ENCODE measurements around the gene ADGRL3.

Gene ADGRL3

DNA sequence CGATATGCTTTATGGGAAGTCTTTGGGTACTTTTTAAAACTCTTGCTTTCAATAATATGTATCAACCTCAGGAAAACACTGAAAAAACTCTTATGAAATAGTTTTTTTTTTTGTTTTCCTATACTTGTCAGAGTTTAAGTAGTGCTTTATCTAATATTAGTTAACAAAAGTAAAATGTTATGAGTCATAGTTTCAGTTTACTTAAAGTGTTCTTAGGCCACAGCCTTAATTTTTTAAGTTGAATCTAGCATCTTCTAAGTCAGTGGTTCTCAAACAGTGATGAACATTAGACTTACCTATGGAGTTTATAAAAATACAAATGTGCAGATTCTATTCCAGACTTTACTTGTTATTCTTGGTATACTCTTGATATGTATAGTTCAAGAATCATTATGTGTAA is 26.3 kb upstream of the ADGRL3 start:
- Histone ChIP-seq H4K12ac (ENCODE audit: low read depth, low read length) (no peak overlapping the region), H3K4me1 (ENCODE audit: control insufficient read depth in 1 of 2, insufficient read depth in 2 of 2, low read length in 2 of 2) (no peaks in the 10 kb centered on the region), H2BK120ac (ENCODE audit: insufficient read depth, low read length, poor library complexity) (no peak overlapping the region), H3K14ac (ENCODE audit: low read length) (no peak overlapping the region), H3K4ac (ENCODE audit: low read depth, low read length) (no peak overlapping the region), H4K91ac (ENCODE audit: low read depth, low read length) (no peak overlapping the region), H3K18ac (ENCODE audit: low read length) (no peak overlapping the region), H3K23ac (ENCODE audit: low read length) (no peak overlapping the region), H3K27ac (ENCODE audit: low read depth, low read length) (no peak overlapping the region), H3K79me1 (ENCODE audit: low read length) (no peaks in the 10 kb centered on the region), H3K36me3 (ENCODE audit: control insufficient read depth in 1 of 2, insufficient read depth in 2 of 2, low read length in 2 of 2) (no peaks in the 10 kb centered on the region), H2AK5ac (ENCODE audit: low read length) (no peak overlapping the region), H3K9me3 (ENCODE audit: insufficient read depth, low read depth, low read length) (no peaks in the 10 kb centered on the region), H3K4me3 (ENCODE audit: low read depth, low read length) (no peak overlapping the region), H3K4me2 (ENCODE audit: low read length) (no peak overlapping the region), H3K79me2 (ENCODE audit: control insufficient read depth, insufficient read depth, low read length, poor library complexity) (no peaks in the 10 kb centered on the region), H2BK5ac (ENCODE audit: low read depth, low read length, poor library complexity) (no peak overlapping the region), H2BK12ac (ENCODE audit: low read length) (no peak overlapping the region), H3K9ac (ENCODE audit: low read length) (no peak overlapping the region), H2AFZ (ENCODE audit: insufficient read depth, low read length, poor library complexity) (no peak overlapping the region), H3K27me3 (ENCODE audit: insufficient read depth, low read length) (no peaks in the 10 kb centered on the region), H4K8ac (ENCODE audit: low read depth, low read length) (no peak overlapping the region)
- WGBS (ENCODE audit: extremely low coverage, insufficient coverage, insufficient read length) = no CpG with 5 or more reads among the region's 1 CpG
- peak in 1 of 2 donors; percentile 4 for DNase-seq

DNA sequence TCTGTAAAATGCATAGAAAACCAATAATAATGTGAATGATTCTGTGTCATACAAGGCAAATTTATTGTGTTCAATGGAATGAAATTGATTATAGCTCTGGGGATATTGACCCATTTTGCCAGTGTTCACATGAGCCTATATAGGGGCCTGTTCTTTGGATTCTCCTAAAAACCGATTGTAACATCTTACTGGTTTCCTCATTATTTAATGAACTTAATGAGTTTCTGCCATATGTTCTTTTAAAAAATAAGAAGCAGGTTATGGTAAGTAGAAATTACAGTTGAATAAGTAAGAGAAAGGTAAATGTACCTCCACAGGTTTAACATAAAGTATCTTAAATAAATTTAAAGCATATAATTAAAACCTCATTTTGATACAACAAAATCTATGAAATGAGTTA is 24.6 kb upstream of the ADGRL3 start:
- no peaks in the 10 kb centered on the region for H3K79me2 ChIP-seq (ENCODE audit: control insufficient read depth, insufficient read depth, low read length, poor library complexity)
- H3K18ac ChIP-seq (ENCODE audit: low read length) = no peak overlapping the region
- H4K8ac ChIP-seq (ENCODE audit: low read depth, low read length) = no peak overlapping the region
- H3K23ac ChIP-seq (ENCODE audit: low read length) = no peak overlapping the region
- no peak overlapping the region for H2BK12ac ChIP-seq (ENCODE audit: low read length)
- H3K9me3 ChIP-seq (ENCODE audit: insufficient read depth, low read depth, low read length) = no peaks in the 10 kb centered on the region
- H3K4me3 ChIP-seq (ENCODE audit: low read depth, low read length) = no peak overlapping the region
- H2AK5ac ChIP-seq (ENCODE audit: low read length) = no peak overlapping the region
- H3K79me1 ChIP-seq (ENCODE audit: low read length) = no peaks in the 10 kb centered on the region
- H3K9ac ChIP-seq (ENCODE audit: low read length) = no peak overlapping the region
- H3K27me3 ChIP-seq (ENCODE audit: insufficient read depth, low read length) = no peaks in the 10 kb centered on the region
- H3K4ac ChIP-seq (ENCODE audit: low read depth, low read length) = no peak overlapping the region
- no peak overlapping the region for H2BK5ac ChIP-seq (ENCODE audit: low read depth, low read length, poor library complexity)
- H4K12ac ChIP-seq (ENCODE audit: low read depth, low read length) = no peak overlapping the region
- no peak for DNase-seq
- no peak overlapping the region for H3K14ac ChIP-seq (ENCODE audit: low read length)
- H3K4me2 ChIP-seq (ENCODE audit: low read length) = no peak overlapping the region
- no peak overlapping the region for H2AFZ ChIP-seq (ENCODE audit: insufficient read depth, low read length, poor library complexity)
- H3K27ac ChIP-seq (ENCODE audit: low read depth, low read length) = no peak overlapping the region
- no peaks in the 10 kb centered on the region for H3K36me3 ChIP-seq (ENCODE audit: control insufficient read depth in 1 of 2, insufficient read depth in 2 of 2, low read length in 2 of 2)
- no peak overlapping the region for H2BK120ac ChIP-seq (ENCODE audit: insufficient read depth, low read length, poor library complexity)
- H4K91ac ChIP-seq (ENCODE audit: low read depth, low read length) = no peak overlapping the region
- H3K4me1 ChIP-seq (ENCODE audit: control insufficient read depth in 1 of 2, insufficient read depth in 2 of 2, low read length in 2 of 2) = no peaks in the 10 kb centered on the region
- WGBS (ENCODE audit: extremely low coverage, insufficient coverage, insufficient read length) = no CpG with 5 or more reads among the region's 1 CpG

DNA sequence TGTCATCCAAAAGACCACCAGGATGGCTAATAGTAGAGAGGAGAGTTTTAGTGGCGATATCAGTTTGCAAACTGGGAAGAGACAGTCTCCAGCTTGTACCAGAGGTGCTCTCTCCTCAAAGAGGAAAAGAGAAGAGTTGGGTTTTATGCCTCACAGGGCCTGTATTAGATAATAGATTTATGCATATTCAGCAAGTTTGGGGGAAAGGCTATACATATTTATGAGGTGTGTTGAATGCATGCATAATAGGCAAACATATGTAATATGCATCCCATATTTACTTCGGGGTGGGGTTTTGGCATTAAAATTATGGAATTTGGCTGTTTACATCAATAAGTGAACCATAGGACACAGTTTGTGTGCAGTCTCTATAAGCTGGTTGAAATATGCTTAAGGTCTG is 22.8 kb upstream of the ADGRL3 start:
- Histone ChIP-seq H4K12ac (ENCODE audit: low read depth, low read length) (no peak overlapping the region), H3K36me3 (ENCODE audit: control insufficient read depth in 1 of 2, insufficient read depth in 2 of 2, low read length in 2 of 2) (no peaks in the 10 kb centered on the region), H3K9me3 (ENCODE audit: insufficient read depth, low read depth, low read length) (no peaks in the 10 kb centered on the region), H3K79me2 (ENCODE audit: control insufficient read depth, insufficient read depth, low read length, poor library complexity) (no peaks in the 10 kb centered on the region), H3K9ac (ENCODE audit: low read length) (no peak overlapping the region), H3K23ac (ENCODE audit: low read length) (no peak overlapping the region), H3K79me1 (ENCODE audit: low read length) (no peaks in the 10 kb centered on the region), H3K27me3 (ENCODE audit: insufficient read depth, low read length) (no peaks in the 10 kb centered on the region), H3K4ac (ENCODE audit: low read depth, low read length) (no peak overlapping the region), H2AFZ (ENCODE audit: insufficient read depth, low read length, poor library complexity) (no peak overlapping the region), H3K4me1 (ENCODE audit: control insufficient read depth in 1 of 2, insufficient read depth in 2 of 2, low read length in 2 of 2) (no peaks in the 10 kb centered on the region), H2AK5ac (ENCODE audit: low read length) (no peak overlapping the region), H2BK120ac (ENCODE audit: insufficient read depth, low read length, poor library complexity) (no peak overlapping the region), H3K4me2 (ENCODE audit: low read length) (no peak overlapping the region), H4K91ac (ENCODE audit: low read depth, low read length) (no peak overlapping the region), H2BK5ac (ENCODE audit: low read depth, low read length, poor library complexity) (no peak overlapping the region), H4K8ac (ENCODE audit: low read depth, low read length) (no peak overlapping the region), H3K18ac (ENCODE audit: low read length) (no peak overlapping the region), H3K4me3 (ENCODE audit: low read depth, low read length) (no peak overlapping the region), H3K27ac (ENCODE audit: low read depth, low read length) (no peak overlapping the region), H2BK12ac (ENCODE audit: low read length) (no peak overlapping the region), H3K14ac (ENCODE audit: low read length) (no peak overlapping the region)
- WGBS (ENCODE audit: extremely low coverage, insufficient coverage, insufficient read length) = no CpG with 5 or more reads among the region's 2 CpGs
- DNase-seq = no peak

DNA sequence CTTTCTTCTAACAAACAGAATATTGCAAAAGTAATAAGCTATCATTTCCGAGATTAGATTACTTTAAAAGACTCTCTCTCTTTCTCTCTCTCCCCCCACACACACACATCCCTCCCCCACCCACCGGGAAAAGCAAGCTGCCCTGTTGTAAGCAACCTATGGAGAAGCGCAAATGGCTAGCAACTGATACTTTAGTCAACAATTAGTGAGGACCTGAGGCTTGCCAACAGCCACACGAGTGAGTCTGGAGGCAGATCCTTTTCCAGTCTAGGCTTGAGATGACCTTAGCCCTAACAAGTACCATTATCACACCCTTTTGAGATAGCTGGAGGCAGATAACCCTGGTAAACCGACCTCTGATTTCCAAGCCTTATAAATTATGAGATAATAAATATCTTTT is 19.7 kb upstream of the ADGRL3 start:
- WGBS (ENCODE audit: extremely low coverage, insufficient coverage, insufficient read length) = no CpG with 5 or more reads among the region's 5 CpGs
- Histone ChIP-seq H3K4me3 (ENCODE audit: low read depth, low read length) (no peak overlapping the region), H3K18ac (ENCODE audit: low read length) (no peak overlapping the region), H2BK5ac (ENCODE audit: low read depth, low read length, poor library complexity) (no peak overlapping the region), H3K27me3 (ENCODE audit: insufficient read depth, low read length) (no peaks in the 10 kb centered on the region), H3K9me3 (ENCODE audit: insufficient read depth, low read depth, low read length) (no peaks in the 10 kb centered on the region), H2AK5ac (ENCODE audit: low read length) (no peak overlapping the region), H2BK12ac (ENCODE audit: low read length) (no peak overlapping the region), H4K91ac (ENCODE audit: low read depth, low read length) (no peak overlapping the region), H4K8ac (ENCODE audit: low read depth, low read length) (no peak overlapping the region), H2BK120ac (ENCODE audit: insufficient read depth, low read length, poor library complexity) (no peak overlapping the region), H3K4me2 (ENCODE audit: low read length) (no peak overlapping the region), H3K9ac (ENCODE audit: low read length) (no peak overlapping the region), H3K4me1 (ENCODE audit: control insufficient read depth in 1 of 2, insufficient read depth in 2 of 2, low read length in 2 of 2) (no peaks in the 10 kb centered on the region), H2AFZ (ENCODE audit: insufficient read depth, low read length, poor library complexity) (no peak overlapping the region), H3K27ac (ENCODE audit: low read depth, low read length) (no peak overlapping the region), H4K12ac (ENCODE audit: low read depth, low read length) (no peak overlapping the region), H3K4ac (ENCODE audit: low read depth, low read length) (no peak overlapping the region), H3K14ac (ENCODE audit: low read length) (no peak overlapping the region), H3K36me3 (ENCODE audit: control insufficient read depth in 1 of 2, insufficient read depth in 2 of 2, low read length in 2 of 2) (no peaks in the 10 kb centered on the region), H3K79me1 (ENCODE audit: low read length) (no peaks in the 10 kb centered on the region), H3K23ac (ENCODE audit: low read length) (no peak overlapping the region), H3K79me2 (ENCODE audit: control insufficient read depth, insufficient read depth, low read length, poor library complexity) (no peaks in the 10 kb centered on the region)
- DNase-seq = no peak

Measured in trophoblast cell (in vitro differentiated cells and primary cell).